Gastroesophageal sphincter (tissue), 2 donors: ENCODE results near the gene SPTB.

Experiments
- EP300 ChIP-seq: sonication (generic); formaldehyde crosslinking; IDR thresholded peaks from one replicate; pipeline ENCODE4 v1.6.1; 2017; ENCODE audit warnings: antibody characterized with exemption, mild to moderate bottlenecking
- POLR2AphosphoS5 ChIP-seq: sonication (generic); formaldehyde crosslinking; IDR thresholded peaks from one replicate; pipeline ENCODE4 v1.6.1; 2017; ENCODE audit warnings: antibody characterized with exemption

- no peak for TF ChIP-seq EP300
- no peak for TF ChIP-seq POLR2AphosphoS5
These were observed at the start of gene SPTB for GRCh38 chr14:64879635-64880220.
